GM23248 (cell line): ENCODE results near the gene CFAP100.

Source experiments
- EZH2 ChIP-seq: fragments of 200-600 bp; sonication (generic); IDR thresholded peaks from 2 replicates; pipeline ENCODE4 v1.6.1; 2018; ENCODE audit warnings: antibody characterized with exemption, mild to moderate bottlenecking; ENCODE audit not compliant: insufficient read depth, poor library complexity, severe bottlenecking
- EZH2phosphoT487 ChIP-seq: fragments of 200-600 bp; sonication (generic); IDR thresholded peaks from 2 replicates; pipeline ENCODE4 v1.6.1; 2018; ENCODE audit warnings: antibody characterized with exemption, moderate library complexity, mild to moderate bottlenecking, low read depth; ENCODE audit not compliant: insufficient read depth

DNA sequence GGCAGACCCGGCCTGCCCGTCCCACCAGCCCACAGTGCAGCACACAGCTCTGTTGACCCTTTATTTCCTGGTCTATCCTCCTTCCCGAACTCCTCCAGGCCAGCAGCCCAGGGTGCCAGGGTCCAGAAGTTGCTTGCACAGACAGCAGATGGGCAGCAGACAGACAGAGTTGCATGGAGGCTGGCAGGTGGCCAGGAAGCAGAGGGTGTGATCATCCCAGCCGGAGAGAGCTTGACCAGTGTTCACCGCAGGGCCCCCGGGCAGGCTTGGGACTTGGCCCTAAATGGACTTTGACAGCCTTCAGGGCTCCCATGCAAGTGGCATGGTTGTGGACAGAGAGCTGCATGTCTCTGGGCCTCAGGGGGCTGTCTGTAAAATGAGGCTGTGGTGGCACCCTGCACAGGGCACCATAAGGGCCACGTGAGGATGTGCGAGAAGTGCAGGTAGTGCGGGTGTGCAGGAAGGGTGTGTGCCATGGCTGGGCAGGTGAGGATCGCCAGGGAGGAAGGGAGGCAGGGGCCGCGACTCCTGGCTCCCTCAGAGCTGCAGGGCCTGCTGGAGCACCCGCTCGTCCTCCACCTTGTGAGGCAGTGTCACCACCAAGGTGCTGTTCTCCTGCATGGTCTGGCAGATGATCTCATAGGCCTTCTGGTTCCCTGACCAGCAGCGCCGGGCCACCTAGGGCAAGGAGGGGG, 87.2 kb downstream of the CFAP100 start:
- no peak for TF ChIP-seq EZH2
- no peak for TF ChIP-seq EZH2phosphoT487
